Measurements from ENCODE around the gene SBNO1. TPM values are rescaled to one million over a fixed set of nuclear protein-coding genes. Genes with fewer than 3 reads are reported as not detected.
"Not testable (repeated sequence)": the region's sequence is repeated elsewhere in the genome, so short reads cannot be mapped to it uniquely, and the experiment has no call there.

SBNO1 gene
- total RNA-seq, 4 donors from 2014 or later: 13.9 to 25.8 (median 17.8) TPM

- Histone ChIP-seq H3K4me3 (no peak overlapping the region), H3K4me1 (peaks cover 0 to 4% (median 0%) of the 10 kb centered on the region in 4 donors), H3K9me3 (no peaks in the 10 kb centered on the region), H3K27me3 (no peaks in the 10 kb centered on the region), H3K27ac (no peak overlapping the region), H3K36me3 (peaks cover 0 to 100% (median 0%) of the 10 kb centered on the region in 3 donors)
- no peak for TF ChIP-seq POLR2A (IDR thresholded peaks at IDR 0.05)
- TF ChIP-seq EP300 (IDR thresholded peaks at IDR 0.05): no peak
- TF ChIP-seq, protein P1, sequence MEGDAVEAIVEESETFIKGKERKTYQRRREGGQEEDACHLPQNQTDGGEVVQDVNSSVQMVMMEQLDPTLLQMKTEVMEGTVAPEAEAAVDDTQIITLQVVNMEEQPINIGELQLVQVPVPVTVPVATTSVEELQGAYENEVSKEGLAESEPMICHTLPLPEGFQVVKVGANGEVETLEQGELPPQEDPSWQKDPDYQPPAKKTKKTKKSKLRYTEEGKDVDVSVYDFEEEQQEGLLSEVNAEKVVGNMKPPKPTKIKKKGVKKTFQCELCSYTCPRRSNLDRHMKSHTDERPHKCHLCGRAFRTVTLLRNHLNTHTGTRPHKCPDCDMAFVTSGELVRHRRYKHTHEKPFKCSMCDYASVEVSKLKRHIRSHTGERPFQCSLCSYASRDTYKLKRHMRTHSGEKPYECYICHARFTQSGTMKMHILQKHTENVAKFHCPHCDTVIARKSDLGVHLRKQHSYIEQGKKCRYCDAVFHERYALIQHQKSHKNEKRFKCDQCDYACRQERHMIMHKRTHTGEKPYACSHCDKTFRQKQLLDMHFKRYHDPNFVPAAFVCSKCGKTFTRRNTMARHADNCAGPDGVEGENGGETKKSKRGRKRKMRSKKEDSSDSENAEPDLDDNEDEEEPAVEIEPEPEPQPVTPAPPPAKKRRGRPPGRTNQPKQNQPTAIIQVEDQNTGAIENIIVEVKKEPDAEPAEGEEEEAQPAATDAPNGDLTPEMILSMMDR (IDR thresholded peaks at IDR 0.05): no peak
- 88 to 91% methylated on average over 4 of the region's 4 CpGs for WGBS, 2 donors
- no peak for DNase-seq (ENCODE audit: low spot score in 2 of 2)
Measured at GRCh38 chr12:123261196-123261595, 103.5 kb downstream of the SBNO1 start.

- no peak overlapping the region for H3K27ac ChIP-seq
- no peak for DNase-seq (ENCODE audit: low spot score in 2 of 2)
- no peak for TF ChIP-seq POLR2A (IDR thresholded peaks at IDR 0.05)
- TF ChIP-seq, protein P1 (IDR thresholded peaks at IDR 0.05): no peak
- no peak for TF ChIP-seq EP300 (IDR thresholded peaks at IDR 0.05)
- H3K9me3 ChIP-seq: no peaks in the 10 kb centered on the region
- 77 to 80% methylated on average over 9 of the region's 9 CpGs for WGBS, 2 donors
- H3K4me3 ChIP-seq: no peak overlapping the region
- H3K36me3 ChIP-seq: peaks cover 0 to 100% (median 0%) of the 10 kb centered on the region in 3 donors
- no peaks in the 10 kb centered on the region for H3K4me1 ChIP-seq
- no peaks in the 10 kb centered on the region for H3K27me3 ChIP-seq
Measured at GRCh38 chr12:123260081-123260480, 104.6 kb downstream of the SBNO1 start.

GRCh38 chr12:123258593-123258992 lies 106.1 kb downstream of the SBNO1 start:
- no peak overlapping the region for H3K27ac ChIP-seq
- DNase-seq (ENCODE audit: low spot score in 2 of 2): no peak
- no peaks in the 10 kb centered on the region for H3K9me3 ChIP-seq
- peaks cover 0 to 100% (median 0%) of the 10 kb centered on the region in 3 donors for H3K36me3 ChIP-seq
- no peaks in the 10 kb centered on the region for H3K27me3 ChIP-seq
- H3K4me1 ChIP-seq: no peaks in the 10 kb centered on the region
- WGBS, 2 donors: 60 to 65% methylated on average over 4 of the region's 4 CpGs
- TF ChIP-seq, protein P1 (IDR thresholded peaks at IDR 0.05): no peak
- no peak for TF ChIP-seq POLR2A (IDR thresholded peaks at IDR 0.05)
- H3K4me3 ChIP-seq: no peak overlapping the region

- Histone ChIP-seq H3K9me3 (no peaks in the 10 kb centered on the region), H3K4me3 (no peak overlapping the region), H3K27ac (no peak overlapping the region), H3K27me3 (no peaks in the 10 kb centered on the region), H3K4me1 (peaks cover 0 to 21% (median 8%) of the 10 kb centered on the region in 4 donors), H3K36me3 (peaks cover 0 to 76% (median 0%) of the 10 kb centered on the region in 3 donors)
- TF ChIP-seq POLR2A (IDR thresholded peaks at IDR 0.05) (no peak), EP300 (IDR thresholded peaks at IDR 0.05) (no peak)
- TF ChIP-seq, protein P1 (IDR thresholded peaks at IDR 0.05): no peak
- WGBS, 2 donors: 62 to 69% methylated on average over 5 of the region's 5 CpGs
- DNase-seq (ENCODE audit: low spot score in 2 of 2): no peak
Measured at GRCh38 chr12:123254853-123255446, 109.7 kb downstream of the SBNO1 start.

- Histone ChIP-seq H3K9me3 (no peaks in the 10 kb centered on the region), H3K4me3 (no peak overlapping the region), H3K27ac (no peak overlapping the region), H3K4me1 (peaks cover 0 to 21% (median 8%) of the 10 kb centered on the region in 4 donors), H3K36me3 (peaks cover 0 to 73% (median 0%) of the 10 kb centered on the region in 3 donors), H3K27me3 (no peaks in the 10 kb centered on the region)
- TF ChIP-seq, protein P1 (IDR thresholded peaks at IDR 0.05): no peak
- no peak for TF ChIP-seq EP300 (IDR thresholded peaks at IDR 0.05)
- TF ChIP-seq POLR2A (IDR thresholded peaks at IDR 0.05): no peak
- 81% methylated on average over 21 to 24 of the region's 24 CpGs for WGBS, 2 donors
- DNase-seq (ENCODE audit: low spot score in 2 of 2): no peak
Measured at GRCh38 chr12:123253641-123254459, 110.8 kb downstream of the SBNO1 start.

DNA sequence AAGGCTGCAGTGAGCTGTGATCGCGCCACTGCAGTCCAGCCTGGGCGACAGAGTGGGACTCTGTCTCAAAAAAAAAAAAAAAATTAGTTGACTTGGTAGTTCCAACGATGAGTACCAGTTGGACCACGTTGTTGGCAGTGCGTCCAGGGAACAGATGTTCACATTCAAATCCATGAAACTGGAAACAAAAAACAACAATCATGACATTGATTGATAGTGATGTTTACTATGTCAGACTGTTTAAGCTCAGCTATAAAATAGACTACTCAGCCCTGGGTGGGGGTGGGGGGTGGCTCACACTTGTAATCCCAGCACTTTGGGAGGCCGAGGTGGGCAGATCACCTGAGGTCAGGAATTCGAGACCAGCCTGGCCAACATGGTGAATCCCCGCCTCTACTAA lies 112.3 kb downstream of the SBNO1 start:
- DNase-seq (ENCODE audit: low spot score in 2 of 2); H3K4me3 ChIP-seq; H3K27me3 ChIP-seq; H3K27ac ChIP-seq; H3K9me3 ChIP-seq: not testable (repeated sequence)
- Histone ChIP-seq H3K36me3 (peaks cover 0 to 66% (median 0%) of the 10 kb centered on the region in 3 donors), H3K4me1 (peaks cover 0 to 21% (median 8%) of the 10 kb centered on the region in 4 donors)
- WGBS, 2 donors: 75 to 78% methylated on average over 9 of the region's 9 CpGs

Data from tibial nerve (tissue), 4 donors.